DOHH2 (cell line): ENCODE results near the gene BACE2.

Experiments used
- H3F3A ChIP-seq: fragments of 200-600 bp; sonication (generic), shearing (Covaris generic); 2 replicates; pipeline ENCODE4 v1.6.0; 2016; ENCODE audit warnings: antibody characterized with exemption, mild to moderate bottlenecking; ENCODE audit not compliant: control insufficient read depth, insufficient read depth
- H3K27ac ChIP-seq: fragments of 200-600 bp; sonication (generic); 2 replicates; pipeline ENCODE4 v1.5.1; 2014; ENCODE audit warnings: low read depth, mild to moderate bottlenecking, low read length, moderate library complexity
- H3K27me3 ChIP-seq: fragments of 200-600 bp; sonication (generic); 2 replicates; pipeline ENCODE4 v1.6.1; 2014; ENCODE audit warnings: mild to moderate bottlenecking, low read length, mixed read lengths; ENCODE audit not compliant: control insufficient read depth
- H3K36me3 ChIP-seq: fragments of 200-600 bp; sonication (generic); 2 replicates; pipeline ENCODE4 v1.6.1; 2014; ENCODE audit warnings: mild to moderate bottlenecking, low read length, moderate library complexity, mixed read lengths; ENCODE audit not compliant: control insufficient read depth
- H3K4me1 ChIP-seq: fragments of 200-600 bp; sonication (generic); 2 replicates; pipeline ENCODE4 v1.6.1; 2014; ENCODE audit warnings: mild to moderate bottlenecking, low read length, mixed read lengths; ENCODE audit not compliant: control insufficient read depth
- H3K4me2 ChIP-seq: fragments of 200-600 bp; sonication (generic); 2 replicates; pipeline ENCODE4 v1.6.0; 2014; ENCODE audit warnings: mild to moderate bottlenecking, low read length, moderate library complexity
- H3K4me3 ChIP-seq: fragments of 200-600 bp; sonication (generic); 2 replicates; pipeline ENCODE4 v1.5.1; 2014; ENCODE audit warnings: mild to moderate bottlenecking, low read length, mixed read lengths
- H3K79me2 ChIP-seq: fragments of 200-600 bp; sonication (generic); 2 replicates; pipeline ENCODE4 v1.6.1; 2014; ENCODE audit warnings: mild to moderate bottlenecking, low read length, mixed read lengths; ENCODE audit not compliant: control insufficient read depth
- H3K9me2 ChIP-seq: fragments of 200-600 bp; sonication (generic); replicated peaks from 2 replicates; pipeline ENCODE4 v1.6.1; 2014; ENCODE audit warnings: mild to moderate bottlenecking, low read length, mixed read lengths; ENCODE audit not compliant: control insufficient read depth
- H3K9me3 ChIP-seq: fragments of 200-600 bp; sonication (generic); 2 replicates; pipeline ENCODE4 v1.6.1; 2014; ENCODE audit warnings: antibody characterized with exemption, low read length, mixed read lengths; ENCODE audit not compliant: control insufficient read depth, insufficient read depth
- H4K20me1 ChIP-seq: fragments of 200-600 bp; sonication (generic); 2 replicates; pipeline ENCODE4 v1.6.0; 2014; ENCODE audit warnings: low read depth, mild to moderate bottlenecking, antibody characterized with exemption, low read length, moderate library complexity; ENCODE audit not compliant: control insufficient read depth, insufficient read depth
- CTCF ChIP-seq: fragments of 200-600 bp; sonication (generic); IDR thresholded peaks from one replicate; pipeline ENCODE4 v1.5.1; 2014; ENCODE audit warnings: antibody characterized with exemption, mild to moderate bottlenecking, low read depth, low read length; ENCODE audit not compliant: poor library complexity, severe bottlenecking
- EZH2phosphoT487 ChIP-seq: fragments of 200-600 bp; sonication (generic); IDR thresholded peaks from 2 replicates; pipeline ENCODE4 v1.6.1; 2017; ENCODE audit warnings: borderline replicate concordance, mild to moderate bottlenecking, antibody characterized with exemption, low read length, moderate library complexity, mixed read lengths

BACE2 gene

GRCh38 chr21:41247561-41248545, 79.9 kb downstream of the BACE2 start:
- Histone ChIP-seq H3K4me1 (no peaks in the 10 kb centered on the region), H3K79me2 (no peaks in the 10 kb centered on the region), H3K4me2 (no peak overlapping the region), H4K20me1 (no peaks in the 10 kb centered on the region), H3K4me3 (no peak overlapping the region), H3K27ac (no peak overlapping the region), H3K36me3 (no peaks in the 10 kb centered on the region), H3F3A (no peaks in the 10 kb centered on the region), H3K27me3 (no peaks in the 10 kb centered on the region), H3K9me2 (no peaks in the 10 kb centered on the region), H3K9me3 (no peaks in the 10 kb centered on the region)
- TF ChIP-seq EZH2phosphoT487 (no peak), CTCF (no peak)

- TF ChIP-seq CTCF = no peak
- no peak for TF ChIP-seq EZH2phosphoT487
- H3K27ac ChIP-seq = no peak overlapping the region
Observed at GRCh38 chr21:41249476-41249875, 81.5 kb downstream of the BACE2 start.

GRCh38 chr21:41250519-41250918, 82.6 kb downstream of the BACE2 start:
- Histone ChIP-seq H3F3A (no peaks in the 10 kb centered on the region), H3K79me2 (no peaks in the 10 kb centered on the region), H3K9me3 (no peaks in the 10 kb centered on the region), H4K20me1 (no peaks in the 10 kb centered on the region), H3K9me2 (no peaks in the 10 kb centered on the region), H3K4me2 (no peak overlapping the region), H3K4me1 (no peaks in the 10 kb centered on the region), H3K27ac (no peak overlapping the region), H3K4me3 (no peak overlapping the region), H3K27me3 (no peaks in the 10 kb centered on the region), H3K36me3 (no peaks in the 10 kb centered on the region)
- no peak for TF ChIP-seq CTCF
- TF ChIP-seq EZH2phosphoT487 = no peak

More at GRCh38 chr21:41249476-41249875, 81.5 kb downstream of the BACE2 start:
- no peaks in the 10 kb centered on the region for H3F3A ChIP-seq
- H3K27me3 ChIP-seq = no peaks in the 10 kb centered on the region
- no peaks in the 10 kb centered on the region for H3K79me2 ChIP-seq
- no peaks in the 10 kb centered on the region for H3K4me1 ChIP-seq
- no peaks in the 10 kb centered on the region for H3K9me3 ChIP-seq
- no peak overlapping the region for H3K4me2 ChIP-seq
- no peaks in the 10 kb centered on the region for H3K36me3 ChIP-seq
- no peaks in the 10 kb centered on the region for H4K20me1 ChIP-seq
- H3K9me2 ChIP-seq = no peaks in the 10 kb centered on the region
- H3K4me3 ChIP-seq = no peak overlapping the region
